Measurements from ENCODE around the gene CALU. TPM values are rescaled to one million over a fixed set of nuclear protein-coding genes. Genes with fewer than 3 reads are reported as not detected.

Gene CALU
- total RNA-seq: 169 TPM
- long read RNA-seq, full-length matches to known transcripts: 1,245 of 1,408 reads
- long read RNA-seq, partial matches to known transcripts: 92 of 1,408 reads
- long read RNA-seq, other reads (novel, unspliced or antisense): 71 of 1,408 reads

GRCh38 chr7:128739048-128739962 is at the start of gene CALU:
Gene CALU, plus strand, starts transcription at chr7:128739359. Its CDS starts 9,225 bp downstream, at chr7:128748584.
- DNase-seq (ENCODE audit: low spot score): peak; percentile 100

GRCh38 chr7:128691227-128691626 is 47.9 kb upstream of the CALU start:
- no peak for DNase-seq (ENCODE audit: low spot score)

GRCh38 chr7:128692623-128693270 is 46.4 kb upstream of the CALU start:
- DNase-seq (ENCODE audit: low spot score): no peak

- DNase-seq (ENCODE audit: low spot score): no peak
These were observed 45.7 kb upstream of the CALU start for GRCh38 chr7:128693373-128694015.

- DNase-seq (ENCODE audit: low spot score): no peak
These were observed 44.4 kb upstream of the CALU start for GRCh38 chr7:128694738-128695137.

- no peak for DNase-seq (ENCODE audit: low spot score)
These were observed 41.8 kb upstream of the CALU start for GRCh38 chr7:128697302-128697905.

- no peak for DNase-seq (ENCODE audit: low spot score)
These were observed 39.9 kb upstream of the CALU start for GRCh38 chr7:128699196-128699712.

GRCh38 chr7:128699895-128700294 is 39.3 kb upstream of the CALU start:
- no peak for DNase-seq (ENCODE audit: low spot score)

GRCh38 chr7:128701062-128701785 is 37.9 kb upstream of the CALU start:
- DNase-seq (ENCODE audit: low spot score): no peak

- no peak for DNase-seq (ENCODE audit: low spot score)
These were observed 35.4 kb upstream of the CALU start for GRCh38 chr7:128703609-128704241.

- DNase-seq (ENCODE audit: low spot score): no peak
These were observed 33.2 kb upstream of the CALU start for GRCh38 chr7:128705891-128706333.

GRCh38 chr7:128707752-128708151 is 31.4 kb upstream of the CALU start:
- DNase-seq (ENCODE audit: low spot score): no peak

- DNase-seq (ENCODE audit: low spot score): no peak
These were observed 30.9 kb upstream of the CALU start for GRCh38 chr7:128708235-128708634.

GRCh38 chr7:128708824-128709223 is 30.3 kb upstream of the CALU start:
- no peak for DNase-seq (ENCODE audit: low spot score)

GRCh38 chr7:128710481-128710880 is 28.7 kb upstream of the CALU start:
- DNase-seq (ENCODE audit: low spot score): no peak

- no peak for DNase-seq (ENCODE audit: low spot score)
These were observed 25.4 kb upstream of the CALU start for GRCh38 chr7:128713794-128714193.

GRCh38 chr7:128714701-128715495 is 24.3 kb upstream of the CALU start:
- no peak for DNase-seq (ENCODE audit: low spot score)

GRCh38 chr7:128718967-128719642 is 20.1 kb upstream of the CALU start:
- DNase-seq (ENCODE audit: low spot score): no peak
